ENCODE measurements around the gene USP40. TPM values are rescaled to one million over a fixed set of nuclear protein-coding genes. Genes with fewer than 3 reads are reported as not detected.

Gene USP40
- total and polyA plus RNA-seq, 4 donors = 16.7 to 80.4 (median 35.7) TPM

DNA sequence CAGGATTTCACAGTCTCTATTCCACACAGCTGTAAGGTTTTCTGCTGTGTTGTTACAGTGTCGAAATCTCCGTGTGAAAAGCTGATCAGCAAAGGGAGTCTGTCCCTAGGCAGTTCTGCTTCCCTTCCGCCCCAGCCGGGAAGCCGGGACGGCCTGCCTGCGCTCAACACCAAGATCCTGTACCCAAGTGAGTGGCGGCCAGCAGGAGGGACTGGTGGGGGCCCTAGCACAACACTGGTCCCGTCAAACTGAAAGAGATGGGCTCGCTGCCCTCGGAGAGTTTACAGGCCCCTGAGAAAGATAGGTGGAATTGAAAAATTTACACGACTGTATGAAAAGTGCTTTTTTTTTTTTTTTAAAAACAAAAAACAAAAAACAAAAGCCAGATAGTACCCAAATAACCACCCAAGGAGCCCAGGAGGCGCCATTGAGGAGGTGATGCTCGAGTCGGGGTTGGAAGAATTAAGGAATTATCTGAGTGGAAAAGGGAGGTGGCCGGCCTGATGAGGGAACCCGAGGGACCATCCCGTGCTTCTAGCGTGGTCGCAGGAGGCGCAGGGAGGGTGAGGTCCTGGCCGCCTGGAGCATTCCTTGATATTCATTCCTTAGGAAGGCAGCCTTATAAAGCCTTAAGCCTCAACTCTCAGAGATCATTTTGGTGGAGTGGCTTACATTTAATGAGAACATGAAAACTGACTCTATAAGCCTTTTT is 115.6 kb downstream of the USP40 start:
- H3K9me3 ChIP-seq (ENCODE audit: control insufficient read depth in 4 of 4, insufficient read depth in 3 of 4, low read length in 3 of 4) = no peaks in the 10 kb centered on the region
- H3K4me1 ChIP-seq (ENCODE audit: control insufficient read depth in 5 of 5, insufficient read depth in 5 of 5, low read length in 5 of 5) = no peaks in the 10 kb centered on the region
- H3K27ac ChIP-seq (ENCODE audit: low read depth in 1 of 2, low read length in 1 of 2) = no peak overlapping the region
- H3K9ac ChIP-seq (ENCODE audit: insufficient read depth in 1 of 2, low read length in 2 of 2) = no peak overlapping the region
- DNase-seq (no peak), ATAC-seq (ENCODE audit: insufficient read depth, low FRiP score) (no peak)
- H3K4me3 ChIP-seq = no peak overlapping the region
- TF ChIP-seq, protein P1, sequence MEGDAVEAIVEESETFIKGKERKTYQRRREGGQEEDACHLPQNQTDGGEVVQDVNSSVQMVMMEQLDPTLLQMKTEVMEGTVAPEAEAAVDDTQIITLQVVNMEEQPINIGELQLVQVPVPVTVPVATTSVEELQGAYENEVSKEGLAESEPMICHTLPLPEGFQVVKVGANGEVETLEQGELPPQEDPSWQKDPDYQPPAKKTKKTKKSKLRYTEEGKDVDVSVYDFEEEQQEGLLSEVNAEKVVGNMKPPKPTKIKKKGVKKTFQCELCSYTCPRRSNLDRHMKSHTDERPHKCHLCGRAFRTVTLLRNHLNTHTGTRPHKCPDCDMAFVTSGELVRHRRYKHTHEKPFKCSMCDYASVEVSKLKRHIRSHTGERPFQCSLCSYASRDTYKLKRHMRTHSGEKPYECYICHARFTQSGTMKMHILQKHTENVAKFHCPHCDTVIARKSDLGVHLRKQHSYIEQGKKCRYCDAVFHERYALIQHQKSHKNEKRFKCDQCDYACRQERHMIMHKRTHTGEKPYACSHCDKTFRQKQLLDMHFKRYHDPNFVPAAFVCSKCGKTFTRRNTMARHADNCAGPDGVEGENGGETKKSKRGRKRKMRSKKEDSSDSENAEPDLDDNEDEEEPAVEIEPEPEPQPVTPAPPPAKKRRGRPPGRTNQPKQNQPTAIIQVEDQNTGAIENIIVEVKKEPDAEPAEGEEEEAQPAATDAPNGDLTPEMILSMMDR (IDR thresholded peaks at IDR 0.05; ENCODE audit: control extremely low read depth, extremely low read depth) = no peak
- H3K36me3 ChIP-seq (ENCODE audit: control insufficient read depth in 4 of 4, insufficient read depth in 4 of 4, low read length in 4 of 4) = peaks cover 29 to 81% (median 41%) of the 10 kb centered on the region in 4 donors
- H3K27me3 ChIP-seq (ENCODE audit: control insufficient read depth in 3 of 3, insufficient read depth in 3 of 3, low read length in 2 of 3) = no peaks in the 10 kb centered on the region
- 81 to 94% methylated on average over 22 of the region's 22 CpGs for WGBS, 2 donors

DNA sequence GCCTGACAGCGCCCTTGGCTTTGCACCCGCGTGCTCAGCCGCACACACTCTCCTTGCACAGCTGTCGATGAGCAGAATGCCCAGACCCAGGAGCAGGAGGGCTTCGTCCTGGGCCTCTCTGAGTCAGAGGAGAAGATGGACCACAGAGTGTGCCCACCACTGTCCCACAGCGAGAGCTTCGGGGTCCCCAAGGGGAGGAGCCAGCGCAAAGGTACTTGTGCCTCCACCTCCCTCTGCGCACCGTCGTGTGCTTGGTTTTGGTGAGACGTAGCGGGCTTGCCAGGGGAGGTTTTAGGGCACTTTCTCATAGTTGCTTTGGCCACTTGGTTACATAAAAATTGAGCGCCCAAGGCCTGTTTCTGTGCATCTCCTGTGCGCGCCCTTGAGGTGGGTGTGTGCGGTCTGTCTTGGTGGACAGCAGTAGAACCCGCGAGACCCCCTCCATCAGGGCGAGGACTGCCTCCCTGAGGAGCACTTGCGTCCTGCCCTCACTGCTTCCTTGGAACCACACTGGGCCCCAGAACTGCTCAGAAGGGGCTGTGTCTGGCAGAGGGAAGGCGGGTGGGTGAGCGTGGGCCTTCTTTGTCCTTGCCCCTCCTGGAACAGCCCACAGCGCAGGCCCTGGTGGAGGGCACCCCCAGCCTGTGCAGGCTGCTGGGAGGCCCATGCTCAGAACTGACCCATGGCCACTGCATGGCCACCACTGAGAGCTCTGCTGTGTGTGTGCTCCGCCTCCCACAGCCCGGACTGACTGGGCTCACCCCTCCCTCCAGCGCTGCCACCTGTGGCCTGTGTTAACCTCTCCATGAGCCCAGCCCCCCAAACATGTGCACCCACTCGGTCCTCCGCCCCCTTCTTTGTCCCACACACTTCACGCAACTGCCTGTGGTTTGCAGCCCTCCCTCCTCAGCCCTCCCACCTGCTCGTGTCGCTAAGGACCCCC is 116.4 kb downstream of the USP40 start:
- no peaks in the 10 kb centered on the region for H3K9me3 ChIP-seq (ENCODE audit: control insufficient read depth in 4 of 4, insufficient read depth in 3 of 4, low read length in 3 of 4)
- H3K4me3 ChIP-seq = no peak overlapping the region
- no peaks in the 10 kb centered on the region for H3K27me3 ChIP-seq (ENCODE audit: control insufficient read depth in 3 of 3, insufficient read depth in 3 of 3, low read length in 2 of 3)
- no peak overlapping the region for H3K9ac ChIP-seq (ENCODE audit: insufficient read depth in 1 of 2, low read length in 2 of 2)
- no peak for ATAC-seq (ENCODE audit: insufficient read depth, low FRiP score)
- no peaks in the 10 kb centered on the region for H3K4me1 ChIP-seq (ENCODE audit: control insufficient read depth in 5 of 5, insufficient read depth in 5 of 5, low read length in 5 of 5)
- H3K36me3 ChIP-seq (ENCODE audit: control insufficient read depth in 4 of 4, insufficient read depth in 4 of 4, low read length in 4 of 4) = peaks cover 29 to 82% (median 41%) of the 10 kb centered on the region in 4 donors
- H3K27ac ChIP-seq (ENCODE audit: low read depth in 1 of 2, low read length in 1 of 2) = no peak overlapping the region
- WGBS, 2 donors = 86 to 94% methylated on average over 32 to 33 of the region's 33 CpGs
- TF ChIP-seq, protein P1 (IDR thresholded peaks at IDR 0.05; ENCODE audit: control extremely low read depth, extremely low read depth) = no peak
- no peak for DNase-seq

DNA sequence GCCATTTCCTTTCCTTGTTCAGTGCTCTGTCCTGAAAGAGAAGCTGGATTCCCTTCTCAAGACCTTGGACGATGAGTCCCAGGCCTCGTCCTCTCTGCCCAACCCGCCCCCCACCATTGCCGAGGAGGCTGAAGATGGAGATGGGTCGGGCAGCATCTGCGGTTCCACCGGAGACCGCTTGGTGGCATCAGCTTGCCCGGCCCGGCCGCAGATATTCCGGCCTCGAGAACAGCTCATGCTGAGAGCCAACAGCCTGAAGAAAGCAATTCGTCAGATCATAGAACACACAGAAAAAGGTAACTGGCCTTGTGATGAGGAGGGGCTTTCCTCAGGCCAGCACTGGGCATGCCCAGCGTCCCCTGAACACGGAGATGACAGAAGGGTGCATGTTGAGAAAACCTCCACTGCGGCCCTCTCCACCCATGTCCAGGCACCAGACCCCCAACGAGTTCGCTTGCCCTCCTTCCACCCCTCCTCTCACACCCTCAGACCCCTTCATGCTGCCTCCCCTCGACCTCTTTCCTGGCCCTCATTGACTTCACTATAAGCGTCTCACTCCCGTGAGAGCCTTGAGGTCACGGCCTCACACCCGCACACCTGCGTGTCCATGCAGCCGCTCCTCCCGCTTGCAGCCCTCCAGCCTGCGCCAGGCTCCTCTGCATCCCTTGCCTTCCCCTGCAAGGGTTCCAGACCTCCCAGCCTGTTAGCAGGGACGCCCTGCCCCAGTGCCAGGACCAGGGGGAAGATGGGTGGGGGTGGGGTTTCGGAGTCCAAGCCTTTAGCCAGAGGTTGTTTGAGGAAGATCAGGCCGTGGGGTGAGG is 117.3 kb downstream of the USP40 start:
- H3K4me1 ChIP-seq (ENCODE audit: control insufficient read depth in 5 of 5, insufficient read depth in 5 of 5, low read length in 5 of 5) = no peaks in the 10 kb centered on the region
- H3K36me3 ChIP-seq (ENCODE audit: control insufficient read depth in 4 of 4, insufficient read depth in 4 of 4, low read length in 4 of 4) = peaks cover 27 to 77% (median 38%) of the 10 kb centered on the region in 4 donors
- ATAC-seq (ENCODE audit: insufficient read depth, low FRiP score) (no peak), DNase-seq (peak; percentile 37 to 60 (median 50))
- H3K9ac ChIP-seq (ENCODE audit: insufficient read depth in 1 of 2, low read length in 2 of 2) = no peak overlapping the region
- no peak overlapping the region for H3K4me3 ChIP-seq
- no peaks in the 10 kb centered on the region for H3K9me3 ChIP-seq (ENCODE audit: control insufficient read depth in 4 of 4, insufficient read depth in 3 of 4, low read length in 3 of 4)
- WGBS, 2 donors = 76 to 77% methylated on average over 31 of the region's 31 CpGs
- H3K27me3 ChIP-seq (ENCODE audit: control insufficient read depth in 3 of 3, insufficient read depth in 3 of 3, low read length in 2 of 3) = no peaks in the 10 kb centered on the region
- H3K27ac ChIP-seq (ENCODE audit: low read depth in 1 of 2, low read length in 1 of 2) = no peak overlapping the region
- TF ChIP-seq, protein P1 (IDR thresholded peaks at IDR 0.05; ENCODE audit: control extremely low read depth, extremely low read depth) = no peak

Data from lung (tissue), 12 donors.